GM12865 (cell line): Measurements from ENCODE around the gene VTI1A.
"Not testable (repeated sequence)": the region's sequence is repeated elsewhere in the genome, so short reads cannot be mapped to it uniquely, and the experiment has no call there.

Source experiments
- DNase-seq: peaks from one replicate; pipeline ENCODE4 v3.0.0; 2010; ENCODE audit warnings: low read depth
- H3K4me3 ChIP-seq: 2 replicates; pipeline ENCODE4 v1.5.1; 2011; ENCODE audit warnings: mild to moderate bottlenecking, low read depth, low read length, control low read depth
- CTCF ChIP-seq: IDR thresholded peaks from 2 replicates; pipeline ENCODE4 v1.5.1; 2011; ENCODE audit warnings: low read length, control low read depth, low read depth, inconsistent platforms; ENCODE audit not compliant: insufficient read depth; ENCODE audit errors: missing control alignments

Gene VTI1A

GRCh38 chr10:112588225-112588990, 141.4 kb downstream of the VTI1A start:
- H3K4me3 ChIP-seq: no peak overlapping the region
- no peak for TF ChIP-seq CTCF

DNA sequence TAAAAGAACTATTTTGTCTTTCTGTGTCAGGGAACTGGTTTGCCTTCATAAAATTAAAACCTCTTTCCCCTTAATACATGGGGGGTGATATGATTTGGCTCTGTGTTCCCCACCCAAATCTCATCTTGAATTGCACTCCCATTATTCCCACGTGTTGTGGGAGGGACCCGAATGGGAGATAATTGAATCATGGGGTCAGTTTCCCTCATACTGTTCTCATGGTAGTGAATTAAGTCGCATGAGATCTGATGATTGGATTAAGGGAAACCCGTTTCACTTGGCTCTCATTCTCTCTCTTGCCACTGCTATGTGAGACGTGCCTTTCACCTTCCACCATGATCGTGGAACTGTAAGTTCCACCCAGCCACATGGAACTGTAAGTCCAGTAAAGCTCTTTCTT, 142.1 kb downstream of the VTI1A start:
- H3K4me3 ChIP-seq: no peak overlapping the region
- no peak for TF ChIP-seq CTCF
- no peak for DNase-seq

More at GRCh38 chr10:112588225-112588990, 141.4 kb downstream of the VTI1A start:
- no peak for DNase-seq

- H3K4me3 ChIP-seq, DNase-seq: not testable (repeated sequence)
These were observed 143.8 kb downstream of the VTI1A start for GRCh38 chr10:112590786-112591185.

DNA sequence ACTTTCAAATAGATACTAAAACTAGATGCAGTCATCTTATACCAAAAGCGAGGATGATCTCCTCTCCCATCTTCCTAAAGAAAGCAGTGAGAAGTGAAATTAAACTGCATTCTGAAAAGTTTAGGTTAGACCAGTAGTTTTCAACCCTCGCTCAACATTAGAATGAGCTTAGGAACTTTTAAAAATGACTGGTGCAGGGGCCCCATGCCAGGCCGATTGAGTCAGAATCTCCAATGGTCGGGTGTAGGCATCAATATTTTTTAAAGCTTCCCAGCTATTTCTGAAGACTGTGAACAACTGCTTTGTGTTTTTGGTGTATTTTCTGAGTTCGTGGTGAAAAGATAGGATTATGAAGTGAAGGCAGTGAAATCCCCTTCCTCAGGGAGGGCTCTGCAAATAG, 146.0 kb downstream of the VTI1A start:
- no peak for TF ChIP-seq CTCF
- no peak overlapping the region for H3K4me3 ChIP-seq
- no peak for DNase-seq

- TF ChIP-seq CTCF: no peak
- no peak for DNase-seq
- no peak overlapping the region for H3K4me3 ChIP-seq
These were observed 154.4 kb downstream of the VTI1A start for GRCh38 chr10:112601214-112602090.

DNA sequence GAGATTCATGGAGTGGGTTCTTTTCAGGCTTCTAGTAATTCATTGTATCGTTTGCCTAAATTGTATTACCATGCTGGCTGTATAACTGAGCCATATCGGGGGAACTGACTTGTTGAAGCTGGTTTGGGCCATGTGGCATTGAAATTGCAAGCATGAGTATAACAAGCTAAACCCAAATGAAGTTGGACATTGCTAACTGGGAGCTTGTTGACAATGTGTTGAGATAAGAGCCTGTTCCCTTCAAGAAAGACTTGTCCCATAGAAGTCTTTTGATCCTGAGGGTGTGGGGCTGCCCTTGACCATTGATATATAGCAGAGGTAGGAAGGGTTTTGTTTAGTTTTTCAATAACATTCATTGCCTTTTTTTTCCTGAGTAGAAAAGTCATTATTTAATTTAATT, 156.0 kb downstream of the VTI1A start:
- TF ChIP-seq CTCF: no peak
- H3K4me3 ChIP-seq: no peak overlapping the region
- DNase-seq: no peak

GRCh38 chr10:112605063-112605462, 158.0 kb downstream of the VTI1A start:
- DNase-seq: no peak
- no peak for TF ChIP-seq CTCF
- no peak overlapping the region for H3K4me3 ChIP-seq
